ENCODE data around the gene SLAMF6. TPM values are rescaled to one million over a fixed set of nuclear protein-coding genes. Genes with fewer than 3 reads are reported as not detected.

The SLAMF6 gene
- total and polyA plus RNA-seq, 2 donors from 2014 or later, result 5.5 TPM; not detected in 1

GRCh38 chr1:160460214-160460642 lies 62.8 kb downstream of the SLAMF6 start:
- no peak for FAIRE-seq
- no peaks in the 10 kb centered on the region for H3K36me3 ChIP-seq (ENCODE audit: control insufficient read depth in 2 of 3, insufficient read depth in 3 of 3, low read length in 3 of 3)
- intact Hi-C loops (cut with DNase I), result no loop called here
- TF ChIP-seq CTCF (IDR thresholded peaks at IDR 0.05; ENCODE audit: borderline replicate concordance, extremely low read depth, insufficient read depth), result no peak
- no peaks in the 10 kb centered on the region for H3K9me3 ChIP-seq (ENCODE audit: control insufficient read depth in 2 of 3, insufficient read depth in 1 of 3, low read length in 3 of 3)
- H3K4me1 ChIP-seq (ENCODE audit: control insufficient read depth in 2 of 3, insufficient read depth in 2 of 3, low read depth in 1 of 3, low read length in 3 of 3), result no peaks in the 10 kb centered on the region
- no peak overlapping the region for H3K27ac ChIP-seq (ENCODE audit: low read depth in 2 of 2, low read length in 2 of 2)
- H3K9ac ChIP-seq (ENCODE audit: low read length in 3 of 3), result no peak overlapping the region
- DNase-seq, result no peak
- no peak overlapping the region for H3K4me3 ChIP-seq (ENCODE audit: low read length in 3 of 3)
- no peaks in the 10 kb centered on the region for H3K27me3 ChIP-seq (ENCODE audit: control insufficient read depth, insufficient read depth, low read length)

- FAIRE-seq, result no peak
- Histone ChIP-seq H3K27ac (ENCODE audit: low read depth in 2 of 2, low read length in 2 of 2) (no peak overlapping the region), H3K9me3 (ENCODE audit: control insufficient read depth in 2 of 3, insufficient read depth in 1 of 3, low read length in 3 of 3) (no peaks in the 10 kb centered on the region), H3K4me3 (ENCODE audit: low read length in 3 of 3) (no peak overlapping the region), H3K36me3 (ENCODE audit: control insufficient read depth in 2 of 3, insufficient read depth in 3 of 3, low read length in 3 of 3) (no peaks in the 10 kb centered on the region), H3K27me3 (ENCODE audit: control insufficient read depth, insufficient read depth, low read length) (no peaks in the 10 kb centered on the region), H3K4me1 (ENCODE audit: control insufficient read depth in 2 of 3, insufficient read depth in 2 of 3, low read depth in 1 of 3, low read length in 3 of 3) (no peaks in the 10 kb centered on the region), H3K9ac (ENCODE audit: low read length in 3 of 3) (no peak overlapping the region)
- TF ChIP-seq CTCF (IDR thresholded peaks at IDR 0.05; ENCODE audit: borderline replicate concordance, extremely low read depth, insufficient read depth), result no peak
- DNase-seq, result no peak
- intact Hi-C loops (cut with DNase I), result no loop called here
These were observed 63.4 kb downstream of the SLAMF6 start for GRCh38 chr1:160459687-160460086.

GRCh38 chr1:160459056-160459455 lies 64.0 kb downstream of the SLAMF6 start:
- Histone ChIP-seq H3K36me3 (ENCODE audit: control insufficient read depth in 2 of 3, insufficient read depth in 3 of 3, low read length in 3 of 3) (no peaks in the 10 kb centered on the region), H3K9ac (ENCODE audit: low read length in 3 of 3) (no peak overlapping the region), H3K4me3 (ENCODE audit: low read length in 3 of 3) (no peak overlapping the region), H3K9me3 (ENCODE audit: control insufficient read depth in 2 of 3, insufficient read depth in 1 of 3, low read length in 3 of 3) (no peaks in the 10 kb centered on the region), H3K27me3 (ENCODE audit: control insufficient read depth, insufficient read depth, low read length) (no peaks in the 10 kb centered on the region), H3K4me1 (ENCODE audit: control insufficient read depth in 2 of 3, insufficient read depth in 2 of 3, low read depth in 1 of 3, low read length in 3 of 3) (no peaks in the 10 kb centered on the region), H3K27ac (ENCODE audit: low read depth in 2 of 2, low read length in 2 of 2) (no peak overlapping the region)
- DNase-seq (no peak), FAIRE-seq (no peak)
- no peak for TF ChIP-seq CTCF (IDR thresholded peaks at IDR 0.05; ENCODE audit: borderline replicate concordance, extremely low read depth, insufficient read depth)
- intact Hi-C loops (cut with DNase I), result no loop called here

- Histone ChIP-seq H3K9me3 (ENCODE audit: control insufficient read depth in 2 of 3, insufficient read depth in 1 of 3, low read length in 3 of 3) (no peaks in the 10 kb centered on the region), H3K27me3 (ENCODE audit: control insufficient read depth, insufficient read depth, low read length) (no peaks in the 10 kb centered on the region), H3K4me3 (ENCODE audit: low read length in 3 of 3) (no peak overlapping the region), H3K27ac (ENCODE audit: low read depth in 2 of 2, low read length in 2 of 2) (no peak overlapping the region), H3K9ac (ENCODE audit: low read length in 3 of 3) (no peak overlapping the region), H3K4me1 (ENCODE audit: control insufficient read depth in 2 of 3, insufficient read depth in 2 of 3, low read depth in 1 of 3, low read length in 3 of 3) (no peaks in the 10 kb centered on the region), H3K36me3 (ENCODE audit: control insufficient read depth in 2 of 3, insufficient read depth in 3 of 3, low read length in 3 of 3) (no peaks in the 10 kb centered on the region)
- FAIRE-seq (no peak), DNase-seq (no peak)
- intact Hi-C loops (cut with DNase I), result no loop called here
- no peak for TF ChIP-seq CTCF (IDR thresholded peaks at IDR 0.05; ENCODE audit: borderline replicate concordance, extremely low read depth, insufficient read depth)
These were observed 67.9 kb downstream of the SLAMF6 start for GRCh38 chr1:160455153-160455517.
